DMS53 treated with DMSO at 0.1 percent for 48 hours (cell line): ENCODE measurements around the gene NTRK2.

ENCODE experiments used
- DNase-seq: peaks from one replicate; lab custom pipeline; 2025; ENCODE audit not compliant: unreplicated experiment; lab: John Stamatoyannopoulos, UW

The NTRK2 gene

GRCh38 chr9:84731696-84732095, 62.2 kb downstream of the NTRK2 start:
- no peak for DNase-seq

- no peak for DNase-seq
Measured at GRCh38 chr9:84736081-84736480, 66.6 kb downstream of the NTRK2 start.

GRCh38 chr9:84736536-84736935, 67.0 kb downstream of the NTRK2 start:
- DNase-seq, result no peak

- no peak for DNase-seq
Measured at GRCh38 chr9:84738353-84738752, 68.8 kb downstream of the NTRK2 start.

GRCh38 chr9:84742261-84742660, 72.7 kb downstream of the NTRK2 start:
- no peak for DNase-seq

- no peak for DNase-seq
Measured at GRCh38 chr9:84744195-84744594, 74.7 kb downstream of the NTRK2 start.

- no peak for DNase-seq
Measured at GRCh38 chr9:84744726-84745125, 75.2 kb downstream of the NTRK2 start.

- no peak for DNase-seq
Measured at GRCh38 chr9:84748112-84748511, 78.6 kb downstream of the NTRK2 start.

- no peak for DNase-seq
Measured at GRCh38 chr9:84750152-84750865, 80.8 kb downstream of the NTRK2 start.

GRCh38 chr9:84751921-84752320, 82.4 kb downstream of the NTRK2 start:
- DNase-seq, result no peak

GRCh38 chr9:84754461-84754860, 84.9 kb downstream of the NTRK2 start:
- no peak for DNase-seq

GRCh38 chr9:84754881-84755280, 85.4 kb downstream of the NTRK2 start:
- no peak for DNase-seq

GRCh38 chr9:84755380-84755779, 85.9 kb downstream of the NTRK2 start:
- DNase-seq, result no peak

GRCh38 chr9:84756171-84756570, 86.6 kb downstream of the NTRK2 start:
- DNase-seq, result no peak

GRCh38 chr9:84756731-84757130, 87.2 kb downstream of the NTRK2 start:
- no peak for DNase-seq

- no peak for DNase-seq
Measured at GRCh38 chr9:84758817-84759216, 89.3 kb downstream of the NTRK2 start.

GRCh38 chr9:84759300-84759750, 89.8 kb downstream of the NTRK2 start:
- no peak for DNase-seq

- no peak for DNase-seq
Measured at GRCh38 chr9:84759804-84760203, 90.3 kb downstream of the NTRK2 start.

- DNase-seq, result no peak
Measured at GRCh38 chr9:84761137-84761808, 91.7 kb downstream of the NTRK2 start.

GRCh38 chr9:84772511-84772910, 103.0 kb downstream of the NTRK2 start:
- no peak for DNase-seq

- DNase-seq, result no peak
Measured at GRCh38 chr9:84773022-84773421, 103.5 kb downstream of the NTRK2 start.

GRCh38 chr9:84775056-84775643, 105.6 kb downstream of the NTRK2 start:
- DNase-seq, result no peak
